Measurements from ENCODE around the gene PTPRD. TPM values are rescaled to one million over a fixed set of nuclear protein-coding genes. Genes with fewer than 3 reads are reported as not detected.

The PTPRD gene
- total RNA-seq, 1 donor from 2014 or later: 136 TPM

GRCh38 chr9:8362250-8362649, 2250.6 kb downstream of the PTPRD start:
- TF ChIP-seq, protein P1, sequence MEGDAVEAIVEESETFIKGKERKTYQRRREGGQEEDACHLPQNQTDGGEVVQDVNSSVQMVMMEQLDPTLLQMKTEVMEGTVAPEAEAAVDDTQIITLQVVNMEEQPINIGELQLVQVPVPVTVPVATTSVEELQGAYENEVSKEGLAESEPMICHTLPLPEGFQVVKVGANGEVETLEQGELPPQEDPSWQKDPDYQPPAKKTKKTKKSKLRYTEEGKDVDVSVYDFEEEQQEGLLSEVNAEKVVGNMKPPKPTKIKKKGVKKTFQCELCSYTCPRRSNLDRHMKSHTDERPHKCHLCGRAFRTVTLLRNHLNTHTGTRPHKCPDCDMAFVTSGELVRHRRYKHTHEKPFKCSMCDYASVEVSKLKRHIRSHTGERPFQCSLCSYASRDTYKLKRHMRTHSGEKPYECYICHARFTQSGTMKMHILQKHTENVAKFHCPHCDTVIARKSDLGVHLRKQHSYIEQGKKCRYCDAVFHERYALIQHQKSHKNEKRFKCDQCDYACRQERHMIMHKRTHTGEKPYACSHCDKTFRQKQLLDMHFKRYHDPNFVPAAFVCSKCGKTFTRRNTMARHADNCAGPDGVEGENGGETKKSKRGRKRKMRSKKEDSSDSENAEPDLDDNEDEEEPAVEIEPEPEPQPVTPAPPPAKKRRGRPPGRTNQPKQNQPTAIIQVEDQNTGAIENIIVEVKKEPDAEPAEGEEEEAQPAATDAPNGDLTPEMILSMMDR (IDR thresholded peaks at IDR 0.05): no peak
- no peak for TF ChIP-seq EZH2phosphoT487 (IDR thresholded peaks at IDR 0.05)
- TF ChIP-seq EZH2 (IDR thresholded peaks at IDR 0.05): no peak
- Mint-ChIP-seq H3K9me3 (no peaks in the 10 kb centered on the region), H3K36me3 (peaks cover 4% of the 10 kb centered on the region), H3K27ac (no peak overlapping the region), H3K4me3 (no peak overlapping the region), H3K27me3 (ENCODE audit: insufficient read depth, low read depth) (no peaks in the 10 kb centered on the region), H3K4me1 (no peaks in the 10 kb centered on the region)
- Histone ChIP-seq H3K4me3 (no peak overlapping the region), H4K20me1 (ENCODE audit: low read depth) (no peaks in the 10 kb centered on the region), H2AFZ (replicated peaks) (no peak overlapping the region), H3F3A (ENCODE audit: low read depth) (no peaks in the 10 kb centered on the region), H3K36me3 (no peaks in the 10 kb centered on the region), H3K9me3 (ENCODE audit: low read depth) (no peaks in the 10 kb centered on the region), H3K27ac (no peak overlapping the region), H3K9ac (no peak overlapping the region), H3K27me3 (no peaks in the 10 kb centered on the region), H3K4me1 (no peaks in the 10 kb centered on the region), H3K79me2 (ENCODE audit: low read depth) (no peaks in the 10 kb centered on the region), H3K4me2 (no peak overlapping the region)
- no peak for DNase-seq (ENCODE audit: low spot score)

DNA sequence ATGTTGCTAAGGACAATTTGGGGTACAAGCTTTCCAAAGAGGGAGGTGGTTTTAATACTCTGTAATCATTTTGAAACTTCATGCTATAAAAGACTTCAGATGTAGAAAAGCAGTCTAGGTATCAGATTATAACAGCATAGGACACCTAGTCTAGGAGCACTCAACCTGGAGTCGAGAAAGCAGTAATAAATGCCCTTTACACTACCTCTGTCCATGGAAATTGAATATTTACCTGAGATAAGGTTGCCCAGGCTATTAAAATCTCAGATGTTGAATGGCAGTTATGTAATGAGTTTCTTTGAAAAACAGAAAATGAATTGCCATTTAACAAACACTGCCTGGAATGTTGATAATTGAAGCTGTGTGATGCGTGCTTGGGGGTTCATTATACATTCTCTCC, 2251.4 kb downstream of the PTPRD start:
- H3K4me2 ChIP-seq: no peak overlapping the region
- H3K27ac ChIP-seq: no peak overlapping the region
- H3K79me2 ChIP-seq (ENCODE audit: low read depth): no peaks in the 10 kb centered on the region
- H2AFZ ChIP-seq (replicated peaks): no peak overlapping the region
- H3K9ac ChIP-seq: no peak overlapping the region
- Mint-ChIP-seq H3K27ac (no peak overlapping the region), H3K27me3 (ENCODE audit: insufficient read depth, low read depth) (no peaks in the 10 kb centered on the region), H3K4me1 (no peaks in the 10 kb centered on the region), H3K4me3 (no peak overlapping the region), H3K36me3 (peaks cover 4% of the 10 kb centered on the region), H3K9me3 (no peaks in the 10 kb centered on the region)
- no peaks in the 10 kb centered on the region for H3K36me3 ChIP-seq
- DNase-seq (ENCODE audit: low spot score): no peak
- TF ChIP-seq EZH2phosphoT487 (IDR thresholded peaks at IDR 0.05): no peak
- H3K27me3 ChIP-seq: no peaks in the 10 kb centered on the region
- no peaks in the 10 kb centered on the region for H3K4me1 ChIP-seq
- H4K20me1 ChIP-seq (ENCODE audit: low read depth): no peaks in the 10 kb centered on the region
- no peak overlapping the region for H3K4me3 ChIP-seq
- H3K9me3 ChIP-seq (ENCODE audit: low read depth): no peaks in the 10 kb centered on the region
- no peaks in the 10 kb centered on the region for H3F3A ChIP-seq (ENCODE audit: low read depth)

GRCh38 chr9:8356406-8356805, 2256.4 kb downstream of the PTPRD start:
- no peak overlapping the region for H2AFZ ChIP-seq (replicated peaks)
- no peak overlapping the region for H3K27ac ChIP-seq
- H3K9ac ChIP-seq: no peak overlapping the region
- H3K27me3 ChIP-seq: no peaks in the 10 kb centered on the region
- Mint-ChIP-seq H3K27me3 (ENCODE audit: insufficient read depth, low read depth) (no peaks in the 10 kb centered on the region), H3K9me3 (no peaks in the 10 kb centered on the region), H3K27ac (no peak overlapping the region), H3K4me1 (no peaks in the 10 kb centered on the region), H3K4me3 (no peak overlapping the region), H3K36me3 (peaks cover 4% of the 10 kb centered on the region)
- H3K36me3 ChIP-seq: no peaks in the 10 kb centered on the region
- H3K4me3 ChIP-seq: no peak overlapping the region
- H3K4me2 ChIP-seq: no peak overlapping the region
- no peaks in the 10 kb centered on the region for H3K79me2 ChIP-seq (ENCODE audit: low read depth)
- H3K9me3 ChIP-seq (ENCODE audit: low read depth): no peaks in the 10 kb centered on the region
- no peak for DNase-seq (ENCODE audit: low spot score)
- H3F3A ChIP-seq (ENCODE audit: low read depth): no peaks in the 10 kb centered on the region
- H3K4me1 ChIP-seq: no peaks in the 10 kb centered on the region
- TF ChIP-seq, protein P1 (IDR thresholded peaks at IDR 0.05): no peak
- TF ChIP-seq EZH2 (IDR thresholded peaks at IDR 0.05) (no peak), EZH2phosphoT487 (IDR thresholded peaks at IDR 0.05) (no peak)
- no peaks in the 10 kb centered on the region for H4K20me1 ChIP-seq (ENCODE audit: low read depth)

- Histone ChIP-seq H3K4me2 (no peak overlapping the region), H3K79me2 (ENCODE audit: low read depth) (no peaks in the 10 kb centered on the region), H4K20me1 (ENCODE audit: low read depth) (no peaks in the 10 kb centered on the region), H2AFZ (replicated peaks) (no peak overlapping the region), H3K9ac (no peak overlapping the region), H3K9me3 (ENCODE audit: low read depth) (no peaks in the 10 kb centered on the region), H3K27ac (no peak overlapping the region), H3K4me1 (no peaks in the 10 kb centered on the region), H3F3A (ENCODE audit: low read depth) (no peaks in the 10 kb centered on the region), H3K4me3 (no peak overlapping the region), H3K36me3 (no peaks in the 10 kb centered on the region), H3K27me3 (no peaks in the 10 kb centered on the region)
- Mint-ChIP-seq H3K27me3 (ENCODE audit: insufficient read depth, low read depth) (no peaks in the 10 kb centered on the region), H3K9me3 (no peaks in the 10 kb centered on the region), H3K36me3 (peaks cover 3% of the 10 kb centered on the region), H3K4me1 (no peaks in the 10 kb centered on the region), H3K27ac (no peak overlapping the region), H3K4me3 (no peak overlapping the region)
- no peak for DNase-seq (ENCODE audit: low spot score)
- no peak for TF ChIP-seq EZH2phosphoT487 (IDR thresholded peaks at IDR 0.05)
Observed at GRCh38 chr9:8351436-8351835, 2261.4 kb downstream of the PTPRD start.

All from neural progenitor cell (in vitro differentiated cells).